HCT116 (cell line): ENCODE data around the gene KRT78. TPM values are rescaled to one million over a fixed set of nuclear protein-coding genes. Genes with fewer than 3 reads are reported as not detected.

Experiments used
- ATAC-seq: fragments of 200-7000 bp; cut with Tn5 transposase; 2 replicates; pipeline ENCODE4 v1.9.1; 2020; ENCODE audit warnings: mild to moderate bottlenecking, moderate library complexity
- BruUV-seq: library from RNA; stranded (reverse); fragments of 400-500 nt; replicated peaks from 2 replicates; lab custom pipeline; 2021; lab: Mats Ljungman, UMichigan
- CTCF ChIA-PET: fragments of 300-600 bp; sonication (Branson Sonifier 250); formaldehyde crosslinking; loops from one replicate; lab custom pipeline; 2021; ENCODE audit warnings: antibody characterized with exemption; lab: Charles Lee
- POLR2A ChIA-PET: fragments of 300-600, 350-600 bp; sonication (Branson Sonifier 250); formaldehyde crosslinking; loops from one replicate; lab custom pipeline; 2021; ENCODE audit warnings: antibody characterized with exemption; lab: Charles Lee
- RAD21 ChIA-PET, 2 experiments: fragments of 300-600 bp; sonication (Branson Sonifier 250); formaldehyde crosslinking; loops; one replicate each; lab custom pipeline; 2023; ENCODE audit warnings: low total read pairs in 2 of 2; ENCODE audit not compliant: uncharacterized antibody in 2 of 2, unreplicated experiment in 2 of 2, low non-redundant PET in 1 of 2; lab: Charles Lee
- DNase-seq: peaks from one replicate; pipeline ENCODE4 v3.0.0-alpha.2; 2010; ENCODE audit warnings: low read depth, low spot score
- H2AFZ ChIP-seq: fragments of 200-600 bp; shearing (Covaris generic), sonication (generic); 2 replicates; pipeline ENCODE4 v1.6.1; 2017; ENCODE audit warnings: low read depth, mixed run types, mixed read lengths, antibody characterized with exemption, low read length; ENCODE audit not compliant: poor library complexity, severe bottlenecking
- H3K27ac ChIP-seq: 2 replicates; pipeline ENCODE4 v1.5.1; 2012; ENCODE audit warnings: low read depth, low read length
- H3K27me3 ChIP-seq: fragments of 200-600 bp; sonication (generic); 2 replicates; pipeline ENCODE4 v1.6.1; 2016; ENCODE audit warnings: mixed run types, low read length, mixed read lengths; ENCODE audit not compliant: insufficient read depth
- H3K36me3 ChIP-seq, 2 experiments: fragments of 200-500 bp in 1 of 2; fragments of 200-600 bp in 1 of 2; sonication (Bioruptor generic) in 1 of 2; sonication (generic) in 1 of 2; 2 replicates each; pipeline versions ENCODE4 v1.5.1 to v1.6.1; 2014 to 2016; ENCODE audit warnings: low read length in 2 of 2, inconsistent platforms in 1 of 2, mixed read lengths in 1 of 2, mixed run types in 1 of 2; ENCODE audit not compliant: insufficient read depth in 2 of 2, control insufficient read depth in 1 of 2
- H3K4me1 ChIP-seq, 2 experiments: fragments of 200-600 bp in 1 of 2; sonication (generic) in 1 of 2; 2 replicates each; pipeline versions ENCODE4 v1.5.1 to v1.6.1; 2012 to 2017; ENCODE audit warnings: low read length in 2 of 2, inconsistent platforms in 1 of 2, mild to moderate bottlenecking in 1 of 2, mixed read lengths in 1 of 2, mixed run types in 1 of 2, moderate library complexity in 1 of 2; ENCODE audit not compliant: insufficient read depth in 2 of 2, control insufficient read depth in 1 of 2
- H3K4me2 ChIP-seq: fragments of 200-600 bp; sonication (generic); 2 replicates; pipeline ENCODE4 v1.6.1; 2017; ENCODE audit warnings: mixed run types, low read length, mixed read lengths
- H3K4me3 ChIP-seq, 2 experiments: fragments of 200-600 bp in 1 of 2; sonication (generic) in 1 of 2; replicated peaks in 1 of 2; 2 replicates each; pipeline ENCODE4 v1.5.1; 2011 to 2016; ENCODE audit warnings: low read length in 2 of 2, control low read depth in 1 of 2, low read depth in 1 of 2, mild to moderate bottlenecking in 1 of 2, mixed read lengths in 1 of 2, mixed run types in 1 of 2
- H3K79me2 ChIP-seq: fragments of 200-600 bp; sonication (generic); 2 replicates; pipeline ENCODE4 v1.6.1; 2017; ENCODE audit warnings: mild to moderate bottlenecking, mixed run types, low read length, moderate library complexity, mixed read lengths; ENCODE audit not compliant: insufficient read depth
- H3K9ac ChIP-seq: fragments of 200-600 bp; sonication (generic); 2 replicates; pipeline ENCODE4 v1.6.1; 2016; ENCODE audit warnings: low read length, mixed read lengths
- H3K9me2 ChIP-seq: fragments of 200-600 bp; sonication (generic), shearing (Covaris generic); 2 replicates; pipeline ENCODE4 v1.6.1; 2017; ENCODE audit warnings: mixed run types, mild to moderate bottlenecking, moderate library complexity; ENCODE audit not compliant: insufficient read depth
- H3K9me3 ChIP-seq, 2 experiments: fragments of 200-500 bp in 1 of 2; fragments of 200-600 bp in 1 of 2; sonication (Bioruptor generic) in 1 of 2; sonication (generic) in 1 of 2; 2 replicates each; pipeline ENCODE4 v1.6.1; 2014 to 2017; ENCODE audit warnings: low read length in 2 of 2, mixed read lengths in 2 of 2, inconsistent platforms in 1 of 2, low read depth in 1 of 2, mild to moderate bottlenecking in 1 of 2, mixed run types in 1 of 2, moderate library complexity in 1 of 2; ENCODE audit not compliant: control insufficient read depth in 1 of 2, insufficient read depth in 1 of 2
- H4K20me1 ChIP-seq: fragments of 200-600 bp; sonication (generic), shearing (Covaris generic); 2 replicates; pipeline ENCODE4 v1.6.1; 2017; ENCODE audit warnings: mixed run types, mild to moderate bottlenecking, moderate library complexity; ENCODE audit not compliant: insufficient read depth
- CBX3 ChIP-seq: IDR thresholded peaks from 2 replicates; pipeline ENCODE4 v1.6.1; 2012; ENCODE audit warnings: low read depth
- CEBPB ChIP-seq: IDR thresholded peaks from 2 replicates; pipeline ENCODE4 v1.6.1; 2012; ENCODE audit warnings: low read depth
- EGR1 ChIP-seq: IDR thresholded peaks from 2 replicates; pipeline ENCODE4 v1.6.1; 2012; ENCODE audit warnings: low read depth
- EZH2phosphoT487 ChIP-seq: fragments of 200-600 bp; IDR thresholded peaks from 2 replicates; pipeline ENCODE4 v1.6.1; 2018; ENCODE audit warnings: antibody characterized with exemption, borderline replicate concordance
- JUND ChIP-seq: IDR thresholded peaks from 2 replicates; pipeline ENCODE4 v1.6.1; 2012
- POLR2A ChIP-seq: IDR thresholded peaks from 2 replicates; pipeline ENCODE4 v1.7.0; 2011; ENCODE audit warnings: borderline replicate concordance; ENCODE audit not compliant: insufficient read depth, insufficient read length; ENCODE audit errors: extremely low read depth
- POLR2AphosphoS5 ChIP-seq: IDR thresholded peaks from 2 replicates; pipeline ENCODE4 v1.6.1; 2011; ENCODE audit warnings: mild to moderate bottlenecking, low read depth, low read length, moderate library complexity
- SP1 ChIP-seq: IDR thresholded peaks from 2 replicates; pipeline ENCODE4 v1.6.1; 2012; ENCODE audit warnings: low read depth
- SRF ChIP-seq: IDR thresholded peaks from 2 replicates; pipeline ENCODE4 v1.6.1; 2012; ENCODE audit warnings: low read depth
- TCF7L2 ChIP-seq: IDR thresholded peaks from 2 replicates; pipeline ENCODE4 v1.7.0; 2011; ENCODE audit warnings: borderline replicate concordance, inconsistent platforms; ENCODE audit not compliant: insufficient read depth, insufficient read length; ENCODE audit errors: extremely low read depth
- YY1 ChIP-seq: IDR thresholded peaks from 2 replicates; pipeline ENCODE4 v1.6.1; 2011; ENCODE audit warnings: low read length, low read depth, moderate library complexity, mild to moderate bottlenecking; ENCODE audit not compliant: insufficient replicate concordance; ENCODE audit errors: extremely low read depth
- ZFX ChIP-seq: fragments of 450-650 bp; IDR thresholded peaks from 2 replicates; pipeline ENCODE4 v1.6.1; 2017
- intact Hi-C: fragments of 100-400 bp; cut with micrococcal nuclease; formaldehyde crosslinking; loops from 2 replicates; pipeline ENCODE4 v1.10.0; 2022
- total RNA-seq: library from RNA; stranded (reverse); gene quantifications from one replicate; pipeline ENCODE4 v1.2.1, GENCODE V29; 2021; ENCODE audit not compliant: unreplicated experiment
- TF ChIP-seq, protein P1 (sequence below): IDR thresholded peaks from 2 replicates; pipeline ENCODE4 v1.6.1; 2012
- TF ChIP-seq, protein P2 (sequence below): IDR thresholded peaks from 2 replicates; pipeline ENCODE4 v1.6.1; 2011; ENCODE audit warnings: mild to moderate bottlenecking, low read length, moderate library complexity; ENCODE audit not compliant: insufficient replicate concordance; ENCODE audit errors: extremely low read depth

The KRT78 gene
- total RNA-seq, 1 experiment from 2014 or later: not detected

DNA sequence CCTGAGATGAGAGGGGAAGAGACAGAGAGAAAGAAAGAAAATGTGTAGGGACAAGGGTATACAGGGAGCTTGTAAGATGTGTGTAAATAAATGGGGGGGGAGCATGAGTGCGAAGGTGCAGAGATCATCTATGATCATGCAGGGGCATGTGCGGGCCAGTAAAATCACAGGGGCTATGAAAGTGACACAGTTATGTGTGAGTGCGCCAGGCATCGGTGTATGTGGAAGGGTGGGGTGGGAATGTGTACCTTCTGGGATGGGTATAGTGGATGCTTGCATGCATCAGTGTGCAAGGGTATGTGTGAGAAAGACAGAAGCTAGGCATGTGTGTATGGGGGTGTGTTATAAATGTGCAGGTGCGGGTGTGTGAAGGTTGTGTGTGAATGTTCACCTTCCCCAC lies 18.4 kb upstream of the KRT78 start:
- H3K36me3 ChIP-seq: no peaks in the 10 kb centered on the region
- TF ChIP-seq, protein P1, sequence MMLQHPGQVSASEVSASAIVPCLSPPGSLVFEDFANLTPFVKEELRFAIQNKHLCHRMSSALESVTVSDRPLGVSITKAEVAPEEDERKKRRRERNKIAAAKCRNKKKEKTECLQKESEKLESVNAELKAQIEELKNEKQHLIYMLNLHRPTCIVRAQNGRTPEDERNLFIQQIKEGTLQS: no peak
- TF ChIP-seq YY1: no peak
- TF ChIP-seq, protein P2, sequence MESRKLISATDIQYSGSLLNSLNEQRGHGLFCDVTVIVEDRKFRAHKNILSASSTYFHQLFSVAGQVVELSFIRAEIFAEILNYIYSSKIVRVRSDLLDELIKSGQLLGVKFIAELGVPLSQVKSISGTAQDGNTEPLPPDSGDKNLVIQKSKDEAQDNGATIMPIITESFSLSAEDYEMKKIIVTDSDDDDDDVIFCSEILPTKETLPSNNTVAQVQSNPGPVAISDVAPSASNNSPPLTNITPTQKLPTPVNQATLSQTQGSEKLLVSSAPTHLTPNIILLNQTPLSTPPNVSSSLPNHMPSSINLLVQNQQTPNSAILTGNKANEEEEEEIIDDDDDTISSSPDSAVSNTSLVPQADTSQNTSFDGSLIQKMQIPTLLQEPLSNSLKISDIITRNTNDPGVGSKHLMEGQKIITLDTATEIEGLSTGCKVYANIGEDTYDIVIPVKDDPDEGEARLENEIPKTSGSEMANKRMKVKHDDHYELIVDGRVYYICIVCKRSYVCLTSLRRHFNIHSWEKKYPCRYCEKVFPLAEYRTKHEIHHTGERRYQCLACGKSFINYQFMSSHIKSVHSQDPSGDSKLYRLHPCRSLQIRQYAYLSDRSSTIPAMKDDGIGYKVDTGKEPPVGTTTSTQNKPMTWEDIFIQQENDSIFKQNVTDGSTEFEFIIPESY: no peak
- TF ChIP-seq TCF7L2: no peak
- no peak for TF ChIP-seq EZH2phosphoT487
- TF ChIP-seq CEBPB: no peak
- no peak for TF ChIP-seq SRF
- TF ChIP-seq POLR2A: no peak
- TF ChIP-seq CBX3: no peak
- no peak for TF ChIP-seq JUND
- TF ChIP-seq ZFX: no peak
- TF ChIP-seq SP1: no peak
- TF ChIP-seq EGR1: no peak
- no peak for TF ChIP-seq POLR2AphosphoS5
- no TSS peak for BruUV-seq
- no peak overlapping the region for H3K4me2 ChIP-seq
- peaks cover 20 to 37% of the 10 kb centered on the region in 2 experiments for H3K4me1 ChIP-seq
- no peaks in the 10 kb centered on the region for H3K79me2 ChIP-seq
- no peaks in the 10 kb centered on the region for H3K27me3 ChIP-seq
- no peak overlapping the region for H2AFZ ChIP-seq
- no peaks in the 10 kb centered on the region for H3K9me2 ChIP-seq
- POLR2A ChIA-PET: no interaction called here
- H3K27ac ChIP-seq: no peak overlapping the region
- H4K20me1 ChIP-seq: no peaks in the 10 kb centered on the region
- RAD21 ChIA-PET: no interaction called here
- intact Hi-C loops: loop anchor here (10.0 kb wide), 1 partner anchor 152 kb away; no protein-coding TSS in a partner anchor
- CTCF ChIA-PET: interaction anchor here (0.7 to 2.7 kb wide), 6 partner anchors 11 to 723 kb away, joined by 3 to 21 read pairs (median 4); no protein-coding TSS in a partner anchor
- H3K9ac ChIP-seq: no peak overlapping the region
- DNase-seq (no peak), ATAC-seq (no peak)
- no peak overlapping the region for H3K4me3 ChIP-seq
- H3K9me3 ChIP-seq: no peaks in the 10 kb centered on the region
